Activated T-helper 1 cell treated with Interleukin-2 at 50 U/mL for 16 hours (primary cell): ENCODE data around the gene RNPEPL1.
A peak's percentile ranks its signal among the peaks of the same experiment; 100 is the strongest.

Experiments
- DNase-seq: peaks from one replicate; pipeline ENCODE4 v3.0.0-alpha.2; 2020; ENCODE audit warnings: low read depth

RNPEPL1 gene

DNA sequence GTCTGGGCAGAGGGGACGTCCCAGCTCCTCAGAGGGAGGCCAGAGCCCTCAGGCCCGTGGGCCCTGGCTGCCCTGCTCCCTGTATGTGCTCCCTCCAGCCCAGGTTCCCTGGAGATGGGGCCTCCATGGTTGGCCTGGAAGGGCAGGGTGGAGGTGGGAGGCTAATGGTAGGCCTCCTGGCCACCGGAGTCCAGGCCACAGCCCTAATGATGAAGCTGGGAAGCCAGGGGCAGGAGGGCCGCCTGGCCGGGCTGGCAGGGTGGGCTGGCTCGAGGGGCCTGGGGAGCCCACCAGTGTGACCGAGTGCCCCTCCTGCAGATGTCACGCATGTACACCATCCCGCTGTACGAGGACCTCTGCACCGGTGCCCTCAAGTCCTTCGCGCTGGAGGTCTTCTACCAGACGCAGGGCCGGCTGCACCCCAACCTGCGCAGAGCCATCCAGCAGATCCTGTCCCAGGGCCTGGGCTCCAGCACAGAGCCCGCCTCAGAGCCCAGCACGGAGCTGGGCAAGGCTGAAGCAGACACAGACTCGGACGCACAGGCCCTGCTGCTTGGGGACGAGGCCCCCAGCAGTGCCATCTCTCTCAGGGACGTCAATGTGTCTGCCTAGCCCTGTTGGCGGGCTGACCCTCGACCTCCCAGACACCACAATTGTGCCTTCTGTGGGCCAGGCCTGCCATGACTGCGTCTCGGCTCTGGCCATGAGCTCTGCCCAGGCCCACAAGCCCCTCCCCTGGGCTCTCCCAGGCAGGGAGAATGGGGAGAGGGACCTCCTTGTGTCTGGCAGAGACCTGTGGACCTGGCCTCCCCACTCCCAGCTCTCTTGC is 9.2 kb downstream of the RNPEPL1 start:
- no peak for DNase-seq

DNA sequence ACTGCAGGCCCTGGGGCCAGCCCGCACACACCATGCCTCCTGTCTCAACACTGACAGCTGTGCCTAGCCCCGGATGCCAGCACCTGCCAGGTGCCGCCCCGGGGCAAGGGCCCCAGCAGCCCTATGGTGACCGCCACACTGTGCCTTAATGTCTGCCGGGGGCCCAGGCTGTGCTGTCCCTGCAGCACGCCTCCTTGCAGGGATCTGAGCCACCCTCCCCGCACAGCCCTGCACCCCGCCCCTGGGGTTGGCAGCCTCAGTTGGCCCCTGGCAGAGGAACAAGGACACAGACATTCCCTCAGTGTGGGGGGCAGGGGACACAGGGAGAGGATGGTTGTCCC is 9.8 kb downstream of the RNPEPL1 start:
- no peak for DNase-seq

DNA sequence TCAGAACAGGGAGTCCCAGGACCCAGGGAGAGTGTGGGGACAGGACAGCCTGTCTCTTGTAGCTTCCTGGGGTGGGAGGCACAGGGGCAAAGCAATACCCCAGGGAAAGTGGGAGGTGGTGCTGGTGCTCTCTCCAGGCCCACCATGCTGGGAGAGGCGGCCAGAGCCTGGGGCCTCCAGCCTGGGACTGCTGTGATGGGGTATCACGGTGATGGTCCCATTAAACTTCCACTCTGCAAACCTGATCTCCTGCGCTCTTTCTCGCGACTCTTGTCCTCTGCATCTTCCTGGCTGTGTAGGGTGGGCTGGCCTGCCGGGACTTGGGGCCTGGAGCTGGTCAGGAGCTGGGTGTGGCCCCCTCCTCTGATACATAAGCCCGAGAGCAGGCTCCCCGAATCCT is 10.2 kb downstream of the RNPEPL1 start:
- no peak for DNase-seq

DNA sequence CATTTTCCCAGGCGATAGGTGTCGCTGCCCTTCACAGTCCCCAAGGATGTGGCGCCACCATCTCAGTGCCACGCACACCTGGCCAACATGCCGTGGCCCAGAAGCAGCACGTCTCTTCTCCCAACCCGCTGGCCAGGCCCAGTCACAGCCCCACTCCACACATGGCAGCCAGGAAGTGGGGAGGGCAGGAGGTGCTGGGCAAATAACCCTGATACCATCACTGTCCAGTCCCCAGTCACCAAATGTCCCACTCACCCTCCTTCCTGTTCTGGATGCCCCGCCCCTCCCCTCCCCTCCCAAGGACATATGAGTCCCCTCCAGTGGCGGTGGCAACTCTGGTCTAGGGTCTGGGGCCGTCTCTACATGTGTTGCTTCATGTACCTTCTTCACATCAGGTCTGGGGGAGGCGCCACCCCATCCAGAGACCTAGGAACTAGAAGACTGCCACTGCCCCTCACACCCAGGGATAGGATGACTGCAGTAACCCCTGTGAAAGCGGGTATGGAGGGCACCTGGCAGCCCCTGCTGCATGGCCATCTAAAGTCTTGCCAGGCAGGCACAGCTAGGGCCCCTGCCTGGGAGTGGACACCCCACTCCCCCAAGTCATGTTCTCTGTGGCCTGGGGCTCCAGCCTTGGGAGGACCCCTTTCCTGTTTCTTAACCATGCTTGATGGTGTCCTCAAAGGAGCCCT is 10.9 kb downstream of the RNPEPL1 start:
- DNase-seq, result no peak

DNA sequence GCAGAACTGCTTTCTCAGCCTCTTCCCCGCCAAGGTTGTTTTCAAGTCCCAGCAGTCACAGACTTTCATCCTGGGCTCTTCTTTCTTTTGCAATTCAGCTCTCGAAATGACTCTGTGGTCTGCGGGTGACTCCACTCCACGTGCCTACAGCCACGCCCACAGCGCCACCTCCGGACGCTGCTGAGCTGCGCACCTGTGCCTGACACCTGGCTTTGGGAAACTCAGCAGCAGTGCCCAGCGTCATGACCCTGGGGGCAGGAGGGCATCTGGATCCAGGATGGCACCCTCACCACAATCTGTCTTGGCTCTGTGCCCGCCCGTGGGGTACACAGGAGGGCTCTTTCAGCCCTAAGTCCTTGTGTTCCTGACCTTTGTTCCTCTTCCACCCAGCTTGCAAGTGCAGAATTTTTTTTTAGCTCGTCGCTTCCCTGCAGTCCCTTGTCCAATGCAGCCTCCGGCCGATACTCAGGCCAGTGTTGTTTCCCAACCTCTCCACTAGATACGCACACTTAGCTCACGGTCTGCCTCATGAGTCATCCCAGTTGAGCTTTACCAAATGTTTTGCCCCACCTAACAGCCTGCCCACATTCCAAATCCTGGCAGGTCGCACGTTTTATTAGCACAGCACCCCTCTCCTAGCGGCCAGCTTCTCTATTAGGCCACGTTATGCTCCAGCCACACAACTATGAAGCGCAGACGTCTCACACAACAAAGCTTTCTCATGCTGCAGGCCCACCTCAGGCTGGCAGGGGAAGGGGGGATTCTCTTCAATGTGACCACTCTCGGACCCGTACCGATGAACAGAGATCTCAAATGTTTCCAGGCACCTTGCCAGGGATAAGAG is 11.7 kb downstream of the RNPEPL1 start:
- peak; percentile 70 for DNase-seq

DNA sequence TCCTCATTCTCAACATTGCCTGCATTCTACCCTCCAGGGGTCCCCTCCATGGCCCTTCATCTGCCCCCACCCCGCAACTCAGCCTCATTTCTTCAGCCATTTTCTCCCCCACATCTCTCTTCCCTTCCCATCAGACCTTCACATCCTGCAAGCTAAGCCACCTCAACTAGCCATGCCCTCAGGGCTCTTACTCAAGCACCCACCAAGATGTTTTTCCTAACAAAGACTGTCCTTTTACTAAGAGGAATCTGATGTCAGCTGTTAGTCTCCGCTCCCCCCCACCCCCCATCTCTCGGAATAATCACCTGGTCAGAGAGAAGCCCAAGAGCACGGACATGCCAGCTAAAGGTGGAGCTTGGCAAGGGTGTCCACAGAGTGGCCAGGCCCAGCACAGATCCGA is 13.5 kb downstream of the RNPEPL1 start:
- no peak for DNase-seq

DNA sequence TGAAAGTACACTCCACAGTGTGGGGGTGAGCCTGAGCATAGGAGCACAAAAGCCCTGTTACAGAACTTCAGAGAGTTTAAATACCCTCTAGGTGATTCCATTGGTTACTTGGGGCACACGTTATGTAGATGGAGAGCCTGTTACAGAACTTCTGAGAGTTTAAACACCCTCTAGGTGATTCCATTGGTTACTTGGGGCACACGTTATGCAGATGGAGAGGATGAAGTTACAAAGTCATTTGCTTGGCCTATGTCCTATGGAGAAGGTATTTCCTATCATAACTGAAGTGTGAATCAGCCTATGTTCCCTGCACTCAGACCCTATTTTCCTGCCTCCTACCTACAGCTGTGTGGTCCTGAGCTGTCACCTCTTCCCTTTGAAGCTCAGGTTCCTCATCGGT is 14.5 kb downstream of the RNPEPL1 start:
- DNase-seq, result no peak

DNA sequence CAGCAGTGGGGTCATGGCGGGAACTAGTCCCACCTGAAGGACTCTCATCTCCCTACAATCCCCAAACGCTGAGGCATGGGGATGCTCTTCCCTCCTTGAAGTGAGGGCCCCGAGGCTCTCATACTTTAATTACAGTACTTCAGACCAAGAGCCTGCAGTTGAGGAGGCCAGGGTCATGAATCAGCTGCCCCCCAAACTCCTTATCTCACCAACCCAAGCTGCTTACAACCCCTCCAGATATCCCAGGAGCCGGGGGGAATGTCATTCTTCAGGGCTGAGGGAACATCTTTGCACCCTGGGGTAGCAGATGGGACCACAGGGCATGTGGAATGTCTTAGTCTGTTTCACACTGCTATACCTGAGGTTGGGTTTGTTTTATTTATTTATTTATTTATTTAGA is 15.5 kb downstream of the RNPEPL1 start:
- DNase-seq, result no peak

DNA sequence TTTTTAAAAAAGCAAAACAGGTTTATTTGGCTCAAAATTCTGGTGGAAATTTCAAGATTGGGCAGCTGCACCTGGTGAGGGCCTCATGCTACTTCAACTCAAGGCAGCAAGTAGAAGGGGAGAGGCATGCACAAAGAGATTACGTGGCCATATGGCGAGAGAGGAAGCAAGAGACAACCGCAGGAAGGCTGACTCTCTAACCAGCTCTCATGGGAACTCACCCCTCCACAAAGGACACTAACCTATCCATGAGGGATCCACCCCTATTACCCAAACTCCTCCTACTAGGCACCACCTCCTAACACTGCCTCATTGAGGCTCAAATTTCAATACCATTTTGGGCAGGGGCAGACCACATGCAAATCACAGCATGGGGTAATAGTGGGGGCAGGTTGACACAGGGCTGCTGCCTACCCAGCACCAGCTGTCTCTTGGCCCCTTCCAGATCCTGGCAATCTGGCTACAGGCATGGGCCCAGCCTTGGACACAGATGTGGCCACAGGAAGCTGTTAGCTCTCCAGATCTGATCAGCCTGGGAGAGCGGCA is 16.3 kb downstream of the RNPEPL1 start:
- DNase-seq, result no peak

DNA sequence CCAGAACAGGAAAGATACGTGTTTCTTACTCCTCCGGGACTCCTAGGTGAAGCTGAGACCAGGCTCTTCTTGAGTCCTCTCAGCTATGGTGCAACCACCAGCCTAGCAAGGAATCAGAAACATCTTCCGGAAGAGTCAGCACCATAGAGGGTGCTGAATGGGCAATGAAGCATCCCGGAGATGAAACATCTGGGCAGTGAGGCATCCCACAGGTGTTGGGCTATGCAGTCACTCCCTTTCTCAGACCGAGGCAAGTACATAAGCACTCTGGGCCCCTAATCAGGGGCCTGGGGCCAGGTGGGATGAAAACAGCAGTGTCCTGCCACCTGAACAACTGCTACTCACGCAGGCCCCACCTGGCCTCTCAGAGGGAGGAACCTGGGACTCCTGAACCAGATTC is 16.8 kb downstream of the RNPEPL1 start:
- no peak for DNase-seq

DNA sequence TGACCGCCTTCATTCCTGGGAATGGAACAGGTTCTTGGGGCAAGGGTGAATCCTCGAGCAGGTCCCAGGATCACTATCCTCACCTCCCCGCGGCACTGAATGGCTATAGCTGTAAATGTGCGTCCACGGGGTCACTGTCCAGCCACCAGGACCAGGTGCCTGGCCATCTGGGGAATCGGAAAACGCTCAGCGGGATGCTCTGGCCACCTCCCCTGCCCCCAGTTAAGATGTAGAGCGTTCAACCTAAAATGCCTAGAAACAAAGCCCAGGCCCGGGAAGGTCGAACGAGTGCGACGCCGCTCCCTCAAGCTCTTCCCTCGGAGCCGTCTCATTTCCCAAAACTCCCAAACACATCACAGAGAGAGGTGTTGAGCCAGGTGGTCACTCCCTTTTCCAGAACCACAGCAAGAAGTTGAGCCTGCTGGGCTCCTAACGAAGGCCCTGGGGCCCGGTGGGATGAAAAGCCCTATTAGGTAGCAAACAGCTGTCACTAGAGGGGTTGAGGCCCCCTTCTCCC is 17.5 kb downstream of the RNPEPL1 start:
- no peak for DNase-seq

DNA sequence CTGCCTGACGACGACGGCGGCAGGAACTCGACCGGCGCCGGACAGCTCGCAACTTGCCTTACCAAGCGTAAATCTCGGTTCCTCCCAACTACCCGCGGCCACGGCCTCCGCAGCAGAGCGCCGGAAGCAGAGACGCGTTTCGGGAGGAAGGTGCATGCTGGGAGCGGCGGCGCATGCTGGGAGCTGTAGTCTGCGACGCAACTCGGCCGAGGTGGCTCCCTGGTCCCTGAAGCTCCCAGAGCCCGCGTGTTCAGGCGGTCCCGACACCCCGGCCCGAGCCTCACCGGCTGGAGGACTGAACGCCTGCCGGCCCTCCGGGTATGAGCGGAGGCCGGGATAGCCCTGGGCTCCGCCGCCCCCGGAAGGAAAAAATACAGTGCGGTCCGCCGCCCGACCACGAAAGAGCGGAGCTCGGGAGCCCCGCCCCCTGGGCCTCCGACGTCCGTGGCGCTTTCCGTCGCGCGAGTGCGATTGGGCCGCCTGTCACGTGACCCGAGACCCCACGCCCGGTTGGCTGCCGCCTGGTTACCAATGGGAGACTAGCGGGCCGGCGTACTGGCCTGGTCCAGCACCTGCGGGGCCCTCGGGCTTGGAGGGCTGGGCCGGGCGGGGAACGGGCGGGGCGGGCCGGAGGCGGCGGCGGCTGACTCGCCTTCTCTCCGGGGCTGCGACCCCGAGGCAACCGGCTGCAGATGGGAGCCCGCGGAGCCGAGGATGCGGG is 18.1 kb downstream of the RNPEPL1 start, which contains the start of gene CAPN10:
Gene CAPN10 (plus strand): TSS at position 537 of the 721 bp plus-strand sequence. CDS start 178 bp downstream, at position 715.
- DNase-seq, result peak; percentile 95

DNA sequence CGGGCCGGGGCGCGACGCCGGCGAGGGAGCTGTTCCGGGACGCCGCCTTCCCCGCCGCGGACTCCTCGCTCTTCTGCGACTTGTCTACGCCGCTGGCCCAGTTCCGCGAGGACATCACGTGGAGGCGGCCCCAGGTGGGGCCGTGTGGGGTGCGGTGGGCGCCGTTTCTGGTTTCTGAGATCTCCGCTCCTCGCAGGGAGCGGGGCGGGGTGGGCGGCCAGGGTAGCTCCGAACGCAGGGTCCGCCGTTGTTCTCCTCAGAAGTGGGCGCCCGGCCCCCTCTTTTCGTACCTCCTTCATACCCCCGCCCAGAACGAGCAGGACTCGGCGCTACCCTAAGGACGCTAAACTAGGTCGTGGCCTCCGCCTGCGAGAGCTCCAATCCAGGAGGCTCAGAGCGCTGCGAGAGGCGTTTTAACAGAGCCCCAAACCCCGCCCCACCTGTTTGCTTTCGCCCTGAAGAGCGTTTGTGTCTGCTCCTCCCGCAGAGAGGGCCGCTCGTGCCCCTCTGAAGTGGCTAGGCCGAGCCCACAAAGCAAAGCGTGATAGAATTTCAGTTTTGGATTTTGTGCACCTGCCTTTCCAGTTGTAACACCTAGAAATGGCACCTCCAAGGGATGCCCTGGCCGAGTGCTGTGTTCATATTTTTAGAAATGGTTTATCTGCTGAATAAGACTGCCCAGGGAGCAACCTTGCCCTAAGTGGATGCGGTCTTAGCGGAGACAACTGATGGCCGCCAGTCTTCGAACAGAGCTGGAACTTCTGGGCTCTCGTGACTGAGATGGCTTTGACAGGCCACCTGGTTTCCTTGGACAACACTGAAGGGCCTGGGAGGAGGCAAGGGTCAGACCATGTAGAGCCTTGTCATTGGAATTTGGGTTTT is 18.9 kb downstream of the RNPEPL1 start:
- DNase-seq, result peak; percentile 39

DNA sequence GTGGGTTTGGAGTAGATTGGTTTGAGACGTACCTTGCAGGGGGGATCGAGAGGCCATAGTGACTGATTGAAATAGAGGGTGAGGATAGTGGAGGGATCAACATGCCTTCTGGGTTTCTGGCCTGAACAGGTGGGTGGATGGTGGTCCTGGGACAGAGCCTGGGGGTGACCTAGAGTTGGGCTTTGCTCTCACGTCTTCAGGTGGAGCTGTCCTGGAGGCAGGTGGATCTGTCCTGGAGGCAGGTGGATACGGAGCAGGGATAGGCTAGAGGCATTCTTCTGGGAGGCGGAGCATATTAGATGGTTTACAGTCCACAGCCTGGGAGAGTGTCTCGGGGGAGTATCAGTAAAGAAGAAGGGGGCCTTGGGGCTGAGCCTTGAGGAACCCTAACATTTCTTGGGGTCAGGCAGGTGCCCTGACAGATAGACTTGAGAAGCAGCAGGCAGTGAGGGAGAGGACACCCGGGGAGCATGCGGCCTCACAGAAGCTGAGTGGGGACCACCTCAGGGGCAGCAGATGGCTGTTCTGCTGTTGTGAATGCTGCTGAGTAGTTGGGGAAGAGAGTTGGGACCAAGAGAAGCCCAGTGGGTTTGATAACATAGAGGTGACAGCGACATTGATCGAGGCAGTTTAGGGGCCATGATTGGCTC is 19.8 kb downstream of the RNPEPL1 start:
- no peak for DNase-seq

DNA sequence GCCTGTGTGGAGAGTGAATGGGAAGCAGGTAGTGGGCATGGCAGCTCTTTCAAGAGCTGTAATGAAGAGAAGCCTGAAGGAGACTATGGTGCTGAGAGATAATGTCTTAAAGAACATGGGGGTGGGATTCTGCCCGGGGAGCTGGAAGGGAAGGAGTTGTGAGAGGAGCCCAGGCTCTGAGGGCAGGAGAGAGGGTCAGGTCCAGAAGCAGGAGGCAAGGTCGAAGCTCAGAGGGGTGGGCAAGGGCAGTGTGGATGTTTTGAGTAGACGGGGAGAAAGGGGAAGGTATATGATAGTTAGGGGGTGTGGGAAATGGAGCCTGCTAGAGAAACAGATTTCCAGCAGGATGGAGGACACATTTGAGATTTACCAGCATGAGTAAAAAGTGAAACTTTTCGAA is 20.4 kb downstream of the RNPEPL1 start:
- no peak for DNase-seq

DNA sequence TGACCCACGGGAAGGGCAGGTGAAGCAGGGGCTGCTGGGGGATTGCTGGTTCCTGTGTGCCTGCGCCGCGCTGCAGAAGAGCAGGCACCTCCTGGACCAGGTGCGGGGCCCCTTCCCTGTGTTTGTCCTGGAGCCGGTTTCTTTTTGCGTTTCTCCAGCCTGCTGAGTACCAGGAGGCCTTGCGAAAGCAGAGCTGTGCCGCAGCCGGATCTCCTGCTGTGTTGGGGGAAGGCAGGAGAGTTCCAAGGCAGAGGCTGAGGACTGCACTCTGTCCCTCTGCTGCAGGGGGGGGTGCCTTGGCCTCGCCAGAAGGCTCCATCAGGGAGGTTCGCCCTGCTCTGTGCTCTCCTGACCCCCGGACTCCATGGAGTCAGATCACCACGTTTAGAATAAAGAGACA is 21.1 kb downstream of the RNPEPL1 start:
- DNase-seq, result no peak

DNA sequence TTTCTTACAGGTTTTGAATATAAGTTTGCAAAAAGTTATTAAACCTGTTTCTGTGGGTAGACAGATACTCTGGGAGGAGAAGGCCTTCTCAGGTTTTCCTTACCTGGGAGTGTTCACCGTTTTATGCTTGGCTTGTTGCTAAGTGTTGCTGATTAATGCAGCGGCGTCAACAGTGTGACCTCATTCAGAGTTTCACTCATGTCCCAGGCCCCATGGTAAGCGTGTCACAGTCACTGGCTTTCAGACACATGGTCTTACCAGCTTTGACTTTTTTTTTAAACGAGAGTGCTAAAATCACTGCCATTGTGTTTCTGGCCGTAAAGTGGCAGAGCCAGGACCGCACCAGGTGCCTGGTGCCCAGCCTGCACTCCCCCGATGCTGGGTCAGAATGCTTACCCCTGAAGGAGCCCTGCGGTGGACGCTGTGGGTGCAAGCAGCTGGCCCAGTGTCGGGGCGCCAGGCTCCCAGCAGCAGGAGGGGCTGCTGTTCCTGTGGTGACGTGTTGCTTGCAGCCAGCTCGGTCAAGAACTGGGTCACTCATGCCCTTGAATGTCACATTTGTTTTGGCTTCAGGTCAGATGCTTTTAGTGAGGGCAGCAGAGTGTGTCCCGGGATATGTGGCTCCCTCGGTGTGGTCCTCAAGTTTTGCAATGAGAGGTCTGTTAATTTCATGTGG is 21.7 kb downstream of the RNPEPL1 start:
- no peak for DNase-seq

DNA sequence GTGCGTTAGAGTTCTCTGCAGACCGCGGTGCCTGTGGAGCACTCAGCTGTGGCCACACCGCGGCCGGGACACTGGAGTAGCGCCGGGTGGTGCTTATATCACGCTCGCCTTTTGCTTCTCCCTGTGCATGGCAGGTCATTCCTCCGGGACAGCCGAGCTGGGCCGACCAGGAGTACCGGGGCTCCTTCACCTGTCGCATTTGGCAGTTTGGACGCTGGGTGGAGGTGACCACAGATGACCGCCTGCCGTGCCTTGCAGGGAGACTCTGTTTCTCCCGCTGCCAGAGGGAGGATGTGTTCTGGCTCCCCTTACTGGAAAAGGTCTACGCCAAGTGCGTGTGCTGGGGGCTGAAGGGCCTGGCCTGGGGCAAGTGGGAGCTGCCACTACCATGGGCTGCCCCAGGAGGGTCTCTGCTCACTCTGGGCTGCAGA is 22.4 kb downstream of the RNPEPL1 start:
- DNase-seq, result no peak

DNA sequence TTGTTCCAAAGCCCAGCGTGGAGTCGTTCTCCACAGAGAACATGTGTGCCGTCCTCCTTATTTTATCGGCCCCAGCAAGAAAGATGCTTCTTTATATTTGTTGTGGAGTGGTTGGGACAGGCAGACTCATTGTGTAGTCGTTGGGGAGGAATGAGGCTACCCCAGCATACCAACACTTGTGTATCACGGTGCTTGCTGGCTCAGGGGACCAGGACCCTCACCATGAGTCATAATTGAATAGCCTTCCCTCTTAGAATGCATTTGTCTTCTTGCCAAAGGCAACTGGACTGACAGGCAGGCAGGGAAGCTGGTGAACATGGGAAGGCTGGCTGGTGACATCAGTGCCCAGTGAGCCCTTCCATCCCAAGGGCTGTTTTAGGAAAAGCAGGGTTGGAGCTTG is 22.9 kb downstream of the RNPEPL1 start:
- no peak for DNase-seq
